ENCODE measurements around the gene RDH14.

Gene RDH14, protein sequence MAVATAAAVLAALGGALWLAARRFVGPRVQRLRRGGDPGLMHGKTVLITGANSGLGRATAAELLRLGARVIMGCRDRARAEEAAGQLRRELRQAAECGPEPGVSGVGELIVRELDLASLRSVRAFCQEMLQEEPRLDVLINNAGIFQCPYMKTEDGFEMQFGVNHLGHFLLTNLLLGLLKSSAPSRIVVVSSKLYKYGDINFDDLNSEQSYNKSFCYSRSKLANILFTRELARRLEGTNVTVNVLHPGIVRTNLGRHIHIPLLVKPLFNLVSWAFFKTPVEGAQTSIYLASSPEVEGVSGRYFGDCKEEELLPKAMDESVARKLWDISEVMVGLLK

DNA sequence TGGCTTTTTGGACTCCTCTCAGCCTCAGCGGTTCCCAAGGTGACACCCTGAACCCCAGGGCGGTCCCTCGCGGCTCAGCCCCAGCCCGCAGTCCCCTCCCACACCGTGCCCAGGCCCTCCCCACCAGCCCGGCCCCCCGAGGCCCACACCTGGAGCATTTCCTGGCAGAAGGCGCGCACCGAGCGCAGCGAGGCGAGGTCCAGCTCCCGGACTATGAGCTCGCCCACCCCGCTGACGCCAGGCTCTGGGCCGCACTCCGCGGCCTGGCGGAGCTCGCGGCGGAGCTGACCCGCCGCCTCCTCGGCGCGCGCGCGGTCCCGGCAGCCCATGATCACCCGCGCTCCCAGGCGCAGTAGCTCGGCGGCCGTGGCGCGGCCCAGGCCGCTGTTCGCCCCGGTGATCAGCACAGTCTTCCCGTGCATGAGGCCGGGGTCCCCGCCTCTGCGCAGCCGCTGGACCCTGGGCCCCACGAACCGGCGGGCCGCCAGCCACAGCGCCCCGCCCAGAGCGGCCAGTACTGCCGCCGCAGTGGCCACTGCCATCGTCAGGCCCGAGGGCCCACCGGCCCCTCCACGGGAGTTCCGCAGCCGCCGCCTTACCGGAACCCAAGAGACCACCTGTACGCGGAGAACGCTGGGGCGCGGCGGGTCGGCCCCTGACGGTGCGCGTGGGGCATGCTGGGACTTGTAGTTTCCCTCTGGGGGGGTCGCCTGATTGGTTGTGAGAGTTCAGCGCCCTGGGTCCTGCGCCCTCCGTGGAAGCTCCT is at the start of gene RDH14:
Gene RDH14, minus strand, starts transcription at position 623 of the 766 bp plus-strand sequence. Its CDS starts 81 bp downstream, at position 542.
- DNase-seq (ENCODE audit: low read depth in 2 of 2), result peak; percentile 79 to 86

DNA sequence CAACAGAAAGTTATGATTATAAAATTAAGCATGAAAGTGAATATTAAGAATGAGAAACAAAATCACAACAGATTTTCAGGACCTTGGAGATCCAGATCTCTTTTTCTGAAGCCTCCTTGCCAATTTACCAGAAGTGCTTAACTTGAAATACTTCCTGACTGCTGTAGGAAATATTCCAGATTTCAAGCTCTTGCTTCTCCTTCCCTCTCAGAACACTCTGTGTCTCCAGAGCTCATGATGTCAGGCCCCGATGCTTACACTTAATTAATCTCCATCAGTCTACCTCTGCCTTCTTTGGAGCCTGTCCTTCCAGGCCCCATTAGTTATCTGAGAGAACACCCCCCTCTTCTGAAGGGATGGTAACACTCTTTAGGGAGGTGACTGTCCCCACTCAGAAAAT is 49.6 kb upstream of the RDH14 start:
- no peak for DNase-seq (ENCODE audit: low read depth in 2 of 2)

DNA sequence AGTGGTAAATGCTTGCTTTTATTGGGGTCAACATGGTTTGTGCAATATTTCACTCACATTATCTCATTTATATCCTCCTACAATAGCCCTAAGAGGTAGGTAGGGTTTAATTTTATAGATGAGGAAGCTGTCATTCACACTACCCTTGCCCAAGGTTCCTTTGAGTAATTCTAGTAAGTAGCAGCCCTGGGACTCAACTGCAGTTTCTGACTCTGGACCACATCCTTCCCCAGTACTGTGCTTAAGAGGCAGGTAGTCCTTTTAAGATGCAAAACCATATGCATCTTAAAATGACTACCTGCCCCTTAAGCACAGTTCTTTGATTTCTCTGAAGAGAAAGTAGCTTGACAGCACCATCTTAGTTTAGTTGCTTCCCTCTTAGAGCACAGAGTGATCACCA is 44.7 kb upstream of the RDH14 start:
- no peak for DNase-seq (ENCODE audit: low read depth in 2 of 2)

DNA sequence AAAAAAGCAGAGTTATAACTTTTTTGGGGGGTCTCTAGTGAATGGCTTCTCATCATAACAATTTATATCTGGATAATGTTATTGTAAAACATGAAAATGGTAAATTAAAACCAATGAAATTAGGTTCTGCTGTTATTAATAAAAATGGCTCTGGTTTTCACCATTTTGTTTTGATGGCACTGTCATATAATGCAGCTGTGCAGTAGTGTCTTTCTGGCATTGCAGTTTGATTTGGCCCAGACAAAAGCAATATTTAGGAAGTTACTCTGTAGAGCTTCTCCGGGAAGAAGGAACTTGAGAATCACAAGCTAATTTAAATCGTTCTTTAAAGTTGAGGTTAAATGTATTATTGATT is 44.1 kb upstream of the RDH14 start:
- DNase-seq (ENCODE audit: low read depth in 2 of 2), result no peak

DNA sequence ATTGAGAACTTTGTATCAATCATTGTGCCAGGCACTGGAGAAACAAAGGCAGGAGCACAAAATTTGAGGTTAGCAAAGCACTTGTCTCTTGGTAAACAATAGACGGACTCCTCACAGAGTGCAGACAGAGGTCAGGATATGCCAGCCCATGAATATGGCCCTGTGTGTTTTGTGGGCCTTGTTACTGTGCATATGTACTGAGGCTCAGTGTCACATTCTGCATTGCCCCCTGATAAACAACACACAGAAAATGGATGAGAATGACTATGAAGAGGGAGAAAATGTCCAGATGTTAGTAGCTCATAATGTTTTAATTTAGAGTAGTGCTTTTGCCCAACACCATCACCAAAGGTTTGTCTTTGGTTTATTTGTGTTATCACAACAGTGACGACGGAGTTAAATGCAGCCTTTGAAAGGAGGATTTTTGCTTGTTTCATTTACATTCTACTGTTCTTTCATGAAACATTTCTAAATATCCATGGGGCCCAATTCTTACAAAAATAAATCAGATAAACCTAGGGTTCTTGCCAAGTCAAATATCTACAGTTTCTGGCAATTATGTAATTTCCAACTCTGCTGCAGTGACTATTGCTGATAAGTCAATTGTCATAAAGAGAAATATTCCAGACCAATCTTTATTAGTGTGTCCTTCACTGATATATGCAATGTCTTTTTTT is 43.5 kb upstream of the RDH14 start:
- DNase-seq (ENCODE audit: low read depth in 2 of 2), result no peak

DNA sequence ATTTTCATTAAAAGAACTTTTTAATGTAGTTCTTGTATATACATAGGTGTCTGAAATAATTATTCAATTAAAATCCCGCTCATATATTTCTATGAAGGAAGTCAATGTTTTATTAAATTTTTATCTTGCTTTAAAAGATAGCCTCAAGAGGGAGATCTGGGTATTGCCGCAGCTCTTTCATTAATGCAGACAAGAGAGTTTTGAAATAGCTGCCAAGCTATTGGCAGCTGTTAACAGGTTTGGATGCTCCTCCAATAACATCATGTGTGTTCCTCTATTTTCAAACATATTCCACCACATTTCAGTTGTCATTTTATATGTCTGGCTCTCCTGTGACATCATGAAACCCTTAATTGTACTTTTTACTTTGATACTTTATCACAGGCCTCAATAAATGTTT is 41.8 kb upstream of the RDH14 start:
- no peak for DNase-seq (ENCODE audit: low read depth in 2 of 2)

DNA sequence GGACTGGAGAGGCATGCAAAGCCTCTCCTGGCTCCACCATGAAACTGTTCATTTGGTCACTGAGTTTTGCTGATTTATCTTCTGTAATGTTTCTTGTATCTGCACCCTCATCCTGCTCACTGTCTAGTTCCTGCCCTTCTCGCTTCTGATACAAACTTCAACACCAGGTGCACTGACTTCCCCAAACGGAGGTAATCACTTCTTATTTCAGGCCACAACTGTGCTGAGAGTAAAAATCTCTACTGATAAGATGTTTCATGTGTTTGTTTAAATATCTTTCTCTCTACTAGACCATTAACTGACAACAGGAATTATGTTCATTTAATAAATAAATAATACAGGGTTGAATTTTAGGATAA is 39.8 kb upstream of the RDH14 start:
- no peak for DNase-seq (ENCODE audit: low read depth in 2 of 2)

DNA sequence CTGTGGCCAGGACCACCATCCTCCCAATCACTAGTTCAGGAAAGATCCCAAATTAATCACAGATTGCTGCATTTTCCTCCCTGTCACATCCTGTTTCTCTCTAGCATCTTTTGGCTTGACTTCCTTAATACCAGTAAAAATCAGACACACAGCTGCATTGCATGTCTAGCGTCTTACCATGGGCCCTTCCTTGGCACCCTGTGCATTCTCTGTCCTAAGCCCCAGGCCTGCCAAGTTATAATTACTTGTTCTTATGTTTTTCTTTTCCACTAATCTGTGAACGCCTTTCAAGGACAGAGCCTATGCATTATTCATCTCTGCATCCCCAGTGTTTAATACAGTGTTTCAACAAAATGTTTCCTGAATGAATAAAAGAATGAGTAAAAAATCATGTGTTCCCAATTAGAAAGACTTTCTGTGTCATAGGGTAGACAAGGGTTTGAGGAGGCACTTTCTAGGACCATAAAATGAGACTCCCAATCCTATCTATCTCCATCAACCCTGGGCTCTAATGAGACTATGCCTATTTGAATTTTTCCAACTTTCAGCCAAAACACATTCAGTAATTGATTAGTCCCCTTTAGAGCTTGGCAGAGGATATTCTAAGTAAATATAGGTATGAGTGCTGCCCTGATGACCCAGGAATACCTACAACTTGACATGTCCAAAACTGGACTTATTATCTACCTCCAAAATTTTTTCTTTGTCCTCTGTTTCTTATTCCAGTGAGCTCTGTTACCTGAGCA is 39.2 kb upstream of the RDH14 start:
- DNase-seq (ENCODE audit: low read depth in 2 of 2), result no peak

DNA sequence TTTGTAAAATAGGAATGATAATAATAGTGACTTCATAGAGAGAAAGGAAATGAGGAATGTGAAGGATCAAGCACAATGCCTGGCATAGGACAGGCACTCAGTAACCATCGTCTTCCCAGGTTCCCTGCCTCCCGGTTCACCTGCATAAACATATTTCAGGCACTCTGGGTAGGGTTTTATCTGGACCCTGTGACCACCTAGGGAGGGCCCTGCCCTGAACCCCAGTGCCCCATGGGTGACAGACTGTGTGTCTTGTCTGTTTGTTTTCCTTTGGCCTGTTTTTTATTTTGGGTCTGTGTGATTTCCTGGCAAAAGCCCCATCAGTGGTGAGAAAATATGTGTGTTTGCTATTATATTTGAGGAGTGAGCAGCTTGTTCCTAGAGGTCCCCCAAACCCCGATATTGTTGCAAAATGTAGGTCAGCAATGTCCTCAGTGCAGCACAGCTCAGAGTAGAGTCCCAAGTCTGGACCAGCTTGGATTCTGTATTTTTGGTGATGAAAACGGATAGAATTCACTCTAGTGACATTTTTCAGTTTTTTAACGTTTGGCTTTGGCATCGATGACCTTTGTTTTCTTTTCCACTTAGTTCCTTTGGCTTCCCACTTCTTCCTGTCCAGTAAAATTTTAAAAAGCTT is 38.5 kb upstream of the RDH14 start:
- DNase-seq (ENCODE audit: low read depth in 2 of 2), result no peak

DNA sequence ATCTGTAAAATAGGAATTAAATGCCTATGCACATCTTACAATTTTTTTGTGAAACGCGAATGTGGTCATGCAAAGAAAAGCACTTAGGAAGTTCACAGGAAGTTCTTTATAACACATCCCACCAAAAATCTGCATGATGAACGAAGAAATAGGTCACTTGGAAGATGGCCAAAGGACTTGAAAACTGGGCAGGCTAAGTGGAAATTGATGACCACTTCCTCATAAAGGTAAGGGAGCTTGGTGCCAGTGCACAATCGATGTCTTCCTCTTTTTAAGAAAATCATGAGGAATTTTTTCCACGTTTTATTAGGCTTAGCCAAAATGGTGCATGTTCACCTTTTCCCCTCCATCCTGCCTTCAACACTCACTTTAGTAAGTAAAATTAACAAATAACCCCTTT is 37.2 kb upstream of the RDH14 start:
- no peak for DNase-seq (ENCODE audit: low read depth in 2 of 2)

DNA sequence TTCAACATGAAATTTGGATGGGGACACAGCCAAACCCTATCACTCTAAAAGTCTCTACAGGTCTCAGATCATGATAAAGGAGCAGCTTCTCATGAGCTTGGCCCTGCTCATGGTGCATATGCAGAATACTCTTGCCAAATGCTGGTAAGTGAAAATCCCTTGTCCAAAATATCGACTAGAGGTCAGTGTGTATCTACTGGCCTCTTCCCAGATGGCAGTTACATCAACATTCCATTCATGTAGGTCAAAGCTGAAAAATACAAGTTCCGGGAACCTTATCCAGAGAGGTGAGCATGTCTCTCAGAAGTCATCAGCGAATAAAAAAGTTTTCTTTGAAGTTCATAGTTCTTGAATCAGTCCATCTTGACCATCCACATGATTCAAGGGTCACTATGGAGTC is 36.5 kb upstream of the RDH14 start:
- DNase-seq (ENCODE audit: low read depth in 2 of 2), result no peak

DNA sequence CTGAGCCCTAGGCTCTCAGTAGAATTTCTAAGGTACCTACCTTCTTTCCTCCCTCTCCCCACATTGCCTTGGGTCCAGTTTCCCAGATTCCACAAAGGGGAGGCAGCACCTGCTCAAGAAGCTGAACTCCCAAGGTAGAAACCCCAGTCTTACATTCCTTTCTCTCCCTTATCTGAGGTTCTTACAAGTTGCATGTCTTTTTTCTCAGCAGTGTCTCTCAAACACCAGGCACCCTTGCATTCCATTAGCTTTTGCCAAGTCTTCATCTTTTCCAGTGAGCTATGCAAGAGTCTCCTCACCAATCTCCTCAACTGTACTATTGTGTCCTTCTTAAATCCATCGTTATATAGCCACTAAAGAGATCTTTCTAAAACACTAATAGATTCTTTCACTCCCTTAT is 33.0 kb upstream of the RDH14 start:
- no peak for DNase-seq (ENCODE audit: low read depth in 2 of 2)

DNA sequence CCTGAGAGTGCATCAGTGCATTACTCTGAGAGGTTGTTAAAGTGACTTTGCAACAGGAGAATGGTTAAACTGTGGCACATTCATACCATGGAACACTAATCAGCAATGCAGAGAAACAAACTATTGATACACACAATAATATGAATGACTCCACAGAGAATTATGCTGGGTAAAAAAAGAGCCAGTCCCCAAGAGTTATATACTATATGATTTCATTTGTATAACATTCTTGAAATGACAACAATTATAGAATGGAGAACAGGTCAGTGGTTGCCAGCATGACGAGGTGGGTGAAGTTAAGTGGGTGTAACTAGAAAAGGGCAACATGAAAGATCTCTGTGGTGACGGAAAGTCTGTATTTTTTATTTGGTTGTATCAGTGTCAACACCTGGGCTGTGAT is 31.9 kb upstream of the RDH14 start:
- DNase-seq (ENCODE audit: low read depth in 2 of 2), result no peak

DNA sequence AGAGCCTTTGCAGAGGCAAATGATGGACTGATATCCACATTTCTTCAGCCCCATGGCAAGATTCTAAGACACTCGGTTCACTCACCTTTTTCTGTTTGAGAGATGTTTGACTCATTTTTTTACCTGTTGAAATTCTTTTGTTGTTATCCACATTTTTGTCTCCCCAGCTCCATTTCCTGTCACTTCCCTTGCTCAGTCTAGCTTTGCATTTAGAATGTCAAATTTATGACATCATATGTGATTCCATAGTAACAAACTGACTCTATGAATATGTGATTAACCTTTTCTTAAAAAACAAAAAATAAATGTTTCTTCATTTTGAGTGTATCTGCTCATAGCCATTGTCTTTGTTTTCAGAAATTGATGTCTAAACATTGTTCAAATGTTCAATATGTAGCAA is 28.9 kb upstream of the RDH14 start, which contains the start of gene NT5C1B:
Gene NT5C1B, minus strand, starts transcription at position 216 of the 400 bp plus-strand sequence. Its CDS starts 101 bp downstream, at position 115.
- DNase-seq (ENCODE audit: low read depth in 2 of 2), result no peak

DNA sequence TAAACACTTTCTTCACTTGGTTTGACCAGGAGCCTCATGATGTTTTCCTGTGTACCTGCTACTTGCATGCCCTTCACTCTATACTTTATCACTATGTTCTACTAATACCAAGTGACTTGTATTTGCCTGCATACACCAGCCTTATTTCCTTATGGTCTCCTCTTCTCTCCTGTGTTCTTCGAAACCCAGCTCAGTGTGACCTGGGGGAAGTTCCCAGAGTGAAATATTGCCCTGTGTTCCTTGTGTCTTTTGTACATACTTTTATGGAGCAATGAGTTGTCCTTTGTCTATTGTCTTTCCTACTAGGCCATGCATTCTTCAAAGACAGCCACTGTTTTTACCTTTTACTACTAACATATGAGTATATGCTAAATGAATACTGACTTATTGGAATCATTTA is 28.3 kb upstream of the RDH14 start:
- DNase-seq (ENCODE audit: low read depth in 2 of 2), result no peak

DNA sequence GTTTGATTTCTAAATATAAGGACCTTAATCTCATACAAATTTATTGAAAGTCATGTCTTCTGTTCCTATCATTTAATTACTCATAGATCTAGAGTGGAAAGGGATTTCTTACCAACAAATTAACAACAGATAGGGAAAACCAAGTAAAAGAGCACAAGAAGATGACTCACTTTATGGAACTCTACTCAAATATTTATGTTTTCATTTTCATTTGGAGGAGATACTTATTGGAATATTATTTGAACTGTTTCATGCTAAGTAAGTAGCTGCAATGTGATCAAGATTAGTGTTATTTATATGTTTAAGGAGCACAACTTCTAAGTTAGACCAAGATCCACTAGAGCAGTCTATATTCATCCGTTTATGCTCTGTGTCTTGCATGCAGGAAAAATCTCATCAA is 27.6 kb upstream of the RDH14 start:
- no peak for DNase-seq (ENCODE audit: low read depth in 2 of 2)

DNA sequence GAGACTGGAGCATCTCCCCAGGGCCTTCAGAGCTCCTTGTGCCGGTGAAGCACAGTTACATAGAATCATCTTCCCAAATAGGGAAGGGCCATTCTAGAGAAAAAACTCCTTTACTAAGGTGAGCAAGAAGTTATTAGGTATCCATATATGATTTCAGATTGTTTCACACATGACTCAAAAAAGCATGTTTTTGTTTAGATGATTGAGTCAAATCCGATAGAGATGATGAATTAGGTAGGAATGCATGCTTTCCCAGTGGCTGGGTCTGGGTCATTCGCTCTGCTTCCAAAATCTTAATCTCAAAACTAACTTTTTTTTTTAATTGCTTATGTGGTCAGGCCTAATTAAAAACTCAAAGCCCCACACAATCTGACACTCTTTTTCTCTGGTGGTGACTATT is 25.1 kb upstream of the RDH14 start:
- no peak for DNase-seq (ENCODE audit: low read depth in 2 of 2)

DNA sequence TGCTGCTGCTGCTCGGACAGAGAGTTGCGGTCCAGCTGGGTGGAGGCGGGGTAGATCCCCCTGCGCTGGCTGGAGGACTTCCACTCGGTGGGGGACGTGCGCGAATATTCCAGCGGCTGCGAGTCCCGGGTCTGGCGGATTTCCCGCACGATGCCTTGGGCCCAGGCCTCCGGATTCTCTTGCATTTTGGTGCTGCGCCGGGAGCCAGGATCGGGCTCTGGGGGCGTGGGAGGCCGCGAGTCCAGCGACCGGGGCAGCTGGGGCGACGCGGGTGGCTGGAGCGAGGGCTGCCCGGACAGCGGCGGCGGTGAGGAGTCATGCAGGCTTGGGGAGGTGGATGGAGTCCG is 24.1 kb upstream of the RDH14 start:
- no peak for DNase-seq (ENCODE audit: low read depth in 2 of 2)

DNA sequence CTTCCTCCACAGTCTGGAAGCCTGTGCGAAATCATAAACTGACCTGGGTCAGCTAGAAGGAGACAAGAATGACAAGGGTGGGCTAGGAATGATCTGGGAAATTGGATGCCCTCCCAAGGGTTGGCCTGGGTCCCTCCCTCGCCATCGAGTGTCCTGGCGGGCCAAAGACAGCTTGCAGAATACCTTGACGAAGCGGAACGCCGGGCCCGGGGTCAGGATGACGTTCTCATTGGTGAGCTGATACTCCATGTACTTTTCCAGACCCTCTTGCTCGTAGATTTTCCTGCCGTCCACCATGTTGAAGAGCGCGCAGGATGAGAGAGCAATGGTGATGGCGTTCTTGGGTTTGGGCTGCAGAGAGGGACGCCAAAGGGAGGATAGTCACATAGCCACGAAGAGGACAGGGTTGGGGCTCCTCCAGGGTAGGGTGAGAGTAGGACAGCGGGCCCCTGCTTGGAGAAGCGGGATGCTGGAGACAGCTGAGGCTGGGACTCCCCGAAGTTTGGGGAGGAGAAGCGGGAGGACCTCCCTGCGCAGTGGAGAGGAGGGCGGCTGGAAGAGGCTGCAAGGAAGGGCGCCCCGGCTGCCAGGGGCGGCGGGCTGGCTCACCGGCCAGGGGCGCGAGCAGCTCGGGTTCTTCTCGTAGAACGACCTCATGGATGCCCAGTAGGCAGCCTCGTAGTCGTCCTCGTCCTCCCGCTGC is 23.6 kb upstream of the RDH14 start:
- no peak for DNase-seq (ENCODE audit: low read depth in 2 of 2)

DNA sequence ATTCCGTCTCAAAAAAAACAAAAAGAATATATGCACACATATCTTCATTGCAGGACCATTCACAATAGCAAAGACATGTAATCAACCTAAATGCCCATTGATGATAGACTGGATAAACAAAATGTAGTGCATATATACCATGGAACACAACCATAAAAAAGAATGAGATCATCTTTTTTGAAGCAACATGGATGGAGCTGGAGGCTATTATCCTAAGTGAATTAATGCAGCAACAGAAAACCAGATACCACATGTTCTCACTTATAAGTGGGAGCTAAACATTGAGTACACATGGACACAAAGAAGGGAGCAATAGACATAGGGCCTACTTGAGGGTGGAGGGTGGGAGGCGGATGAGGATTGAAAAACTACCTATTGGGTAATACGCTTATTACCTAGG is 20.2 kb upstream of the RDH14 start:
- DNase-seq (ENCODE audit: low read depth in 2 of 2), result no peak

DNA sequence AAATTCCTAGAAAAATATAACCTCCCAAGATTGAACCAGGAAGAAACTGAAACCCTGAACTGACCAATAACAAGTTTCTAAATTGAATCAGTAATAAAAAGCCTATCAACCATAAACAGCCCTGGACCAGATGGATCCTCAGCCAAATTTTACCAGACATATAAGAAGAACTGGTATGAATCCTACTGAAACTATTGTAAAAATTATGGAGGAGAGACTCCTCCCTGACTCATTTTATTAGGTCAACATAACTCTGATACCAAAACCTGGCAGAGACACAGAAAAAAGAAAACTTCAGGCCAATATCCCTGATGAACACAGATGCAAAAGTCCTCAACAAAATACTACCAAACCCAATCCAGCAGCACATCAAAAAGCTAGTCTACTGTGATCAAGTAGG is 17.6 kb upstream of the RDH14 start:
- no peak for DNase-seq (ENCODE audit: low read depth in 2 of 2)
